Measurements from ENCODE around the gene SPTBN1.
A peak's percentile ranks its signal among the peaks of the same experiment; 100 is the strongest.

Gene SPTBN1

GRCh38 chr2:54502731-54503130, 46.6 kb downstream of the SPTBN1 start:
- Histone ChIP-seq H3K27ac (ENCODE audit: low read length) (no peak overlapping the region), H3K9me3 (ENCODE audit: insufficient read depth, low read length, severe bottlenecking) (no peaks in the 10 kb centered on the region), H2AFZ (ENCODE audit: low read depth, low read length) (no peak overlapping the region), H3K4me3 (ENCODE audit: low read depth in 1 of 2, low read length in 2 of 2) (no peak overlapping the region), H3K4me2 (ENCODE audit: insufficient read depth, low read length) (no peak overlapping the region), H4K20me1 (ENCODE audit: insufficient read depth, low read length) (no peaks in the 10 kb centered on the region), H3K27me3 (ENCODE audit: insufficient read depth, low read length, poor library complexity) (no peaks in the 10 kb centered on the region), H3K36me3 (ENCODE audit: insufficient read depth, low read length) (no peaks in the 10 kb centered on the region), H3K9ac (ENCODE audit: low read depth, low read length) (no peak overlapping the region), H3K79me2 (ENCODE audit: insufficient read depth, low read length) (no peaks in the 10 kb centered on the region), H3K4me1 (ENCODE audit: insufficient read depth, low read length) (no peaks in the 10 kb centered on the region)
- ATAC-seq (ENCODE audit: insufficient read depth, low read depth) (no peak), DNase-seq (no peak)
- TF ChIP-seq CTCF (IDR thresholded peaks at IDR 0.05; ENCODE audit: borderline replicate concordance, extremely low read depth, low read length, poor library complexity, severe bottlenecking), result no peak
- TF ChIP-seq EZH2 (IDR thresholded peaks at IDR 0.05; ENCODE audit: borderline replicate concordance, low read depth, low read length, severe bottlenecking), result no peak

- no peaks in the 10 kb centered on the region for H3K9me3 ChIP-seq (ENCODE audit: insufficient read depth, low read length, severe bottlenecking)
- H3K9ac ChIP-seq (ENCODE audit: low read depth, low read length), result no peak overlapping the region
- peak; percentile 97 for ATAC-seq (ENCODE audit: insufficient read depth, low read depth)
- no peak overlapping the region for H3K4me3 ChIP-seq (ENCODE audit: low read depth in 1 of 2, low read length in 2 of 2)
- no peaks in the 10 kb centered on the region for H3K27me3 ChIP-seq (ENCODE audit: insufficient read depth, low read length, poor library complexity)
- no peak overlapping the region for H2AFZ ChIP-seq (ENCODE audit: low read depth, low read length)
- TF ChIP-seq EZH2 (IDR thresholded peaks at IDR 0.05; ENCODE audit: borderline replicate concordance, low read depth, low read length, severe bottlenecking) (no peak), CTCF (IDR thresholded peaks at IDR 0.05; ENCODE audit: borderline replicate concordance, extremely low read depth, low read length, poor library complexity, severe bottlenecking) (peak; percentile 78)
- H4K20me1 ChIP-seq (ENCODE audit: insufficient read depth, low read length), result no peaks in the 10 kb centered on the region
- no peaks in the 10 kb centered on the region for H3K79me2 ChIP-seq (ENCODE audit: insufficient read depth, low read length)
- no peaks in the 10 kb centered on the region for H3K36me3 ChIP-seq (ENCODE audit: insufficient read depth, low read length)
- no peaks in the 10 kb centered on the region for H3K4me1 ChIP-seq (ENCODE audit: insufficient read depth, low read length)
- H3K4me2 ChIP-seq (ENCODE audit: insufficient read depth, low read length), result no peak overlapping the region
- peak; percentile 67 for DNase-seq
- no peak overlapping the region for H3K27ac ChIP-seq (ENCODE audit: low read length)
These were observed 47.1 kb downstream of the SPTBN1 start for GRCh38 chr2:54503192-54503591.

- Histone ChIP-seq H2AFZ (ENCODE audit: low read depth, low read length) (no peak overlapping the region), H3K79me2 (ENCODE audit: insufficient read depth, low read length) (no peaks in the 10 kb centered on the region), H4K20me1 (ENCODE audit: insufficient read depth, low read length) (no peaks in the 10 kb centered on the region), H3K9me3 (ENCODE audit: insufficient read depth, low read length, severe bottlenecking) (no peaks in the 10 kb centered on the region), H3K4me2 (ENCODE audit: insufficient read depth, low read length) (no peak overlapping the region), H3K4me3 (ENCODE audit: low read depth in 1 of 2, low read length in 2 of 2) (no peak overlapping the region), H3K4me1 (ENCODE audit: insufficient read depth, low read length) (no peaks in the 10 kb centered on the region), H3K27ac (ENCODE audit: low read length) (no peak overlapping the region), H3K36me3 (ENCODE audit: insufficient read depth, low read length) (no peaks in the 10 kb centered on the region), H3K27me3 (ENCODE audit: insufficient read depth, low read length, poor library complexity) (no peaks in the 10 kb centered on the region), H3K9ac (ENCODE audit: low read depth, low read length) (no peak overlapping the region)
- no peak for DNase-seq
- no peak for ATAC-seq (ENCODE audit: insufficient read depth, low read depth)
- TF ChIP-seq EZH2 (IDR thresholded peaks at IDR 0.05; ENCODE audit: borderline replicate concordance, low read depth, low read length, severe bottlenecking) (no peak), CTCF (IDR thresholded peaks at IDR 0.05; ENCODE audit: borderline replicate concordance, extremely low read depth, low read length, poor library complexity, severe bottlenecking) (no peak)
These were observed 47.7 kb downstream of the SPTBN1 start for GRCh38 chr2:54503828-54504227.

GRCh38 chr2:54504866-54505265, 48.7 kb downstream of the SPTBN1 start:
- no peaks in the 10 kb centered on the region for H3K27me3 ChIP-seq (ENCODE audit: insufficient read depth, low read length, poor library complexity)
- H3K4me3 ChIP-seq (ENCODE audit: low read depth in 1 of 2, low read length in 2 of 2), result no peak overlapping the region
- no peaks in the 10 kb centered on the region for H4K20me1 ChIP-seq (ENCODE audit: insufficient read depth, low read length)
- H3K79me2 ChIP-seq (ENCODE audit: insufficient read depth, low read length), result no peaks in the 10 kb centered on the region
- TF ChIP-seq EZH2 (IDR thresholded peaks at IDR 0.05; ENCODE audit: borderline replicate concordance, low read depth, low read length, severe bottlenecking) (no peak), CTCF (IDR thresholded peaks at IDR 0.05; ENCODE audit: borderline replicate concordance, extremely low read depth, low read length, poor library complexity, severe bottlenecking) (no peak)
- no peak overlapping the region for H3K4me2 ChIP-seq (ENCODE audit: insufficient read depth, low read length)
- H3K27ac ChIP-seq (ENCODE audit: low read length), result no peak overlapping the region
- H2AFZ ChIP-seq (ENCODE audit: low read depth, low read length), result no peak overlapping the region
- no peaks in the 10 kb centered on the region for H3K9me3 ChIP-seq (ENCODE audit: insufficient read depth, low read length, severe bottlenecking)
- no peak for ATAC-seq (ENCODE audit: insufficient read depth, low read depth)
- no peak for DNase-seq
- no peaks in the 10 kb centered on the region for H3K4me1 ChIP-seq (ENCODE audit: insufficient read depth, low read length)
- no peak overlapping the region for H3K9ac ChIP-seq (ENCODE audit: low read depth, low read length)
- H3K36me3 ChIP-seq (ENCODE audit: insufficient read depth, low read length), result no peaks in the 10 kb centered on the region

Data from DND-41 (cell line).